ENCODE measurements around the gene LRRC14B. TPM values are rescaled to one million over a fixed set of nuclear protein-coding genes. Genes with fewer than 3 reads are reported as not detected.

LRRC14B gene
- total RNA-seq, 4 donors from 2014 or later = not detected

- no peak overlapping the region for H3K27ac ChIP-seq
- no peaks in the 10 kb centered on the region for H3K9me3 ChIP-seq
- no peak for TF ChIP-seq POLR2A (IDR thresholded peaks at IDR 0.05)
- TF ChIP-seq CTCF (IDR thresholded peaks at IDR 0.05) = peak; percentile 76 to 94 (median 92)
- H3K4me3 ChIP-seq = peak overlapping the region in 2 of 4 donors; percentile 12 to 29
- DNase-seq = peak; percentile 80 to 94 (median 91)
- no peaks in the 10 kb centered on the region for H3K27me3 ChIP-seq
- no peaks in the 10 kb centered on the region for H3K36me3 ChIP-seq
- H3K4me1 ChIP-seq = peaks cover 0 to 17% (median 3%) of the 10 kb centered on the region in 4 donors
Observed at GRCh38 chr5:188488-189481, 2.5 kb upstream of the LRRC14B start.

- no peak for TF ChIP-seq CTCF (IDR thresholded peaks at IDR 0.05)
- Histone ChIP-seq H3K4me1 (peaks cover 0 to 17% (median 3%) of the 10 kb centered on the region in 4 donors), H3K27ac (no peak overlapping the region)
Observed at GRCh38 chr5:189486-189885, 1.8 kb upstream of the LRRC14B start.

GRCh38 chr5:189976-190365 is 1.3 kb upstream of the LRRC14B start:
- no peaks in the 10 kb centered on the region for H3K27me3 ChIP-seq
- TF ChIP-seq POLR2A (IDR thresholded peaks at IDR 0.05) (no peak), CTCF (IDR thresholded peaks at IDR 0.05) (no peak)
- no peak overlapping the region for H3K27ac ChIP-seq
- no peaks in the 10 kb centered on the region for H3K36me3 ChIP-seq
- peak in 1 of 3 donors; percentile 25 for DNase-seq
- H3K9me3 ChIP-seq = no peaks in the 10 kb centered on the region
- peaks cover 0 to 17% (median 3%) of the 10 kb centered on the region in 4 donors for H3K4me1 ChIP-seq
- H3K4me3 ChIP-seq = no peak overlapping the region

More at GRCh38 chr5:189486-189885, 1.8 kb upstream of the LRRC14B start:
- DNase-seq = peak in 1 of 3 donors; percentile 22
- Histone ChIP-seq H3K4me3 (no peak overlapping the region), H3K36me3 (no peaks in the 10 kb centered on the region), H3K27me3 (no peaks in the 10 kb centered on the region), H3K9me3 (no peaks in the 10 kb centered on the region)

- DNase-seq = peak in 1 of 3 donors; percentile 25
- TF ChIP-seq POLR2A (IDR thresholded peaks at IDR 0.05) (no peak), CTCF (IDR thresholded peaks at IDR 0.05) (no peak)
- Histone ChIP-seq H3K4me3 (no peak overlapping the region), H3K4me1 (peaks cover 0 to 17% (median 3%) of the 10 kb centered on the region in 4 donors), H3K27me3 (no peaks in the 10 kb centered on the region), H3K9me3 (no peaks in the 10 kb centered on the region), H3K36me3 (no peaks in the 10 kb centered on the region), H3K27ac (peak overlapping the region in 1 of 4 donors; percentile 11)
Observed at GRCh38 chr5:190366-191035, 794 bp upstream of the LRRC14B start.

GRCh38 chr5:191949-192690 is 825 bp downstream of the LRRC14B start:
- H3K4me3 ChIP-seq = no peak overlapping the region

More at GRCh38 chr5:191949-192690, 825 bp downstream of the LRRC14B start:
- Histone ChIP-seq H3K36me3 (no peaks in the 10 kb centered on the region), H3K27me3 (no peaks in the 10 kb centered on the region), H3K9me3 (no peaks in the 10 kb centered on the region), H3K27ac (no peak overlapping the region), H3K4me1 (peaks cover 0 to 17% (median 3%) of the 10 kb centered on the region in 4 donors)
- no peak for TF ChIP-seq CTCF (IDR thresholded peaks at IDR 0.05)
- peak in 1 of 3 donors; percentile 16 for DNase-seq

Measured in Peyer's patch (tissue), 4 donors.